Cardiac fibroblast (primary cell): ENCODE measurements around the gene WIPI1.

Experiments used
- DNase-seq, 2 donors: peaks; one replicate each; pipeline versions ENCODE4 v3.0.0 to v3.0.0-alpha.2; 2010; ENCODE audit warnings: low read depth in 2 of 2
- H3K4me3 ChIP-seq, 2 donors: replicated peaks in 1 of 2; 1 replicate in 1 of 2; 2 replicates in 1 of 2; pipeline ENCODE4 v1.5.1; 2011; ENCODE audit warnings: low read depth in 2 of 2, low read length in 2 of 2, mild to moderate bottlenecking in 2 of 2, moderate library complexity in 1 of 2
- CTCF ChIP-seq: IDR thresholded peaks from one replicate; pipeline ENCODE4 v1.5.1; 2011; ENCODE audit warnings: low read depth, mild to moderate bottlenecking, low read length, inconsistent platforms

Gene WIPI1

GRCh38 chr17:68427575-68427974, 29.7 kb downstream of the WIPI1 start:
- no peak overlapping the region for H3K4me3 ChIP-seq
- no peak for DNase-seq
- TF ChIP-seq CTCF, result no peak

GRCh38 chr17:68425979-68426378, 31.3 kb downstream of the WIPI1 start:
- H3K4me3 ChIP-seq, result no peak overlapping the region
- TF ChIP-seq CTCF, result no peak
- no peak for DNase-seq

GRCh38 chr17:68424861-68425260, 32.4 kb downstream of the WIPI1 start:
- DNase-seq, result no peak
- H3K4me3 ChIP-seq, result no peak overlapping the region
- no peak for TF ChIP-seq CTCF

GRCh38 chr17:68424203-68424602, 33.1 kb downstream of the WIPI1 start:
- no peak for DNase-seq
- no peak for TF ChIP-seq CTCF
- no peak overlapping the region for H3K4me3 ChIP-seq

- no peak for DNase-seq
- no peak for TF ChIP-seq CTCF
- no peak overlapping the region for H3K4me3 ChIP-seq
These were observed 34.0 kb downstream of the WIPI1 start for GRCh38 chr17:68423251-68423650.

GRCh38 chr17:68422821-68423220, 34.5 kb downstream of the WIPI1 start:
- no peak overlapping the region for H3K4me3 ChIP-seq
- no peak for TF ChIP-seq CTCF
- DNase-seq, result no peak

- DNase-seq, result no peak
- no peak for TF ChIP-seq CTCF
- H3K4me3 ChIP-seq, result no peak overlapping the region
These were observed 35.8 kb downstream of the WIPI1 start for GRCh38 chr17:68421486-68421885.
